ENCODE data around the gene MRNIP.

DNA sequence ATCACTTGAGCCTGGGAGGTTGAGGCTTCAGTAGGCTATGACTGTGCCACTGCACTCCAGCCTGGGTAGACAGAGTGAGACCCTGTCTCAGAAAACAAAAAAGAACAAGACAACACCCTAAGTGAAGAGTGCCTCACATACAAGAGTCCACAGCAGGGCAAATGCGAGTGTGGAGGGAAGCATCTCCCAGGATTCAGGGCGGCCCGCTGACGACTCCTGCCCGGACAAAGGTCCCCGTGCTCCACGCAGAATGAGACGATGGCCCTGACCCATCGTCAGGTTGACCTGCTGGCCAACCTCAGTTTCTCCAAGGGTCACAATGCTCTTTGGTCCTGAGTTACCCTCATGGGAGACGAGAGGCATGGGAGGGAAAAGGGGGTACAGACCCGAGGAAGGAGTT is 18.3 kb downstream of the MRNIP start:
- TF ChIP-seq ARNTL (CRISPR knock-in tag; IDR thresholded peaks at IDR 0.05; ENCODE audit: borderline replicate concordance, low read depth): no peak
- no peak for TF ChIP-seq ZC3H10 (CRISPR knock-in tag; IDR thresholded peaks at IDR 0.05)
- TF ChIP-seq SNAI2 (CRISPR knock-in tag; IDR thresholded peaks at IDR 0.05): no peak
